NOMO-1 treated with DMSO at 0.1 percent for 48 hours (cell line): ENCODE data around the gene VPREB1.
"Not testable (repeated sequence)": the region's sequence is repeated elsewhere in the genome, so short reads cannot be mapped to it uniquely, and the experiment has no call there.

Experiments
- DNase-seq: peaks from one replicate; lab custom pipeline; 2025; ENCODE audit not compliant: unreplicated experiment; lab: John Stamatoyannopoulos, UW

The VPREB1 gene

GRCh38 chr22:22245256-22245909 lies 797 bp downstream of the VPREB1 start:
- no peak for DNase-seq

GRCh38 chr22:22245935-22246525 lies 1.4 kb downstream of the VPREB1 start:
- DNase-seq: no peak

GRCh38 chr22:22246706-22247105 lies 2.1 kb downstream of the VPREB1 start:
- no peak for DNase-seq

GRCh38 chr22:22248878-22249277 lies 4.3 kb downstream of the VPREB1 start:
- DNase-seq: peak; percentile 69

GRCh38 chr22:22250651-22251050 lies 6.1 kb downstream of the VPREB1 start:
- DNase-seq: not testable (repeated sequence)

- not testable (repeated sequence) for DNase-seq
Observed at GRCh38 chr22:22256133-22256532, 11.5 kb downstream of the VPREB1 start.

- DNase-seq: not testable (repeated sequence)
Observed at GRCh38 chr22:22258597-22259415, 14.2 kb downstream of the VPREB1 start.

- not testable (repeated sequence) for DNase-seq
Observed at GRCh38 chr22:22260169-22260568, 15.6 kb downstream of the VPREB1 start.

GRCh38 chr22:22260586-22260985 lies 16.0 kb downstream of the VPREB1 start:
- DNase-seq: not testable (repeated sequence)

- DNase-seq: not testable (repeated sequence)
Observed at GRCh38 chr22:22262332-22263074, 17.9 kb downstream of the VPREB1 start.

GRCh38 chr22:22263823-22264222 lies 19.2 kb downstream of the VPREB1 start:
- not testable (repeated sequence) for DNase-seq

- not testable (repeated sequence) for DNase-seq
Observed at GRCh38 chr22:22270036-22270676, 25.6 kb downstream of the VPREB1 start.

GRCh38 chr22:22277423-22277822 lies 32.8 kb downstream of the VPREB1 start:
- DNase-seq: not testable (repeated sequence)

- DNase-seq: not testable (repeated sequence)
Observed at GRCh38 chr22:22284962-22285756, 40.6 kb downstream of the VPREB1 start.

- not testable (repeated sequence) for DNase-seq
Observed at GRCh38 chr22:22286390-22287105, 42.0 kb downstream of the VPREB1 start.

- not testable (repeated sequence) for DNase-seq
Observed at GRCh38 chr22:22287106-22287626, 42.6 kb downstream of the VPREB1 start.

- not testable (repeated sequence) for DNase-seq
Observed at GRCh38 chr22:22289666-22290065, 45.1 kb downstream of the VPREB1 start.

- DNase-seq: not testable (repeated sequence)
Observed at GRCh38 chr22:22291129-22291806, 46.7 kb downstream of the VPREB1 start.
